ENCODE results near the gene SERAC1. TPM values are rescaled to one million over a fixed set of nuclear protein-coding genes. Genes with fewer than 3 reads are reported as not detected.

The SERAC1 gene
- polyA plus RNA-seq, 2 of the 4 experiments (the other 2 are of a cell fraction): 5.1 to 6.7 TPM

DNA sequence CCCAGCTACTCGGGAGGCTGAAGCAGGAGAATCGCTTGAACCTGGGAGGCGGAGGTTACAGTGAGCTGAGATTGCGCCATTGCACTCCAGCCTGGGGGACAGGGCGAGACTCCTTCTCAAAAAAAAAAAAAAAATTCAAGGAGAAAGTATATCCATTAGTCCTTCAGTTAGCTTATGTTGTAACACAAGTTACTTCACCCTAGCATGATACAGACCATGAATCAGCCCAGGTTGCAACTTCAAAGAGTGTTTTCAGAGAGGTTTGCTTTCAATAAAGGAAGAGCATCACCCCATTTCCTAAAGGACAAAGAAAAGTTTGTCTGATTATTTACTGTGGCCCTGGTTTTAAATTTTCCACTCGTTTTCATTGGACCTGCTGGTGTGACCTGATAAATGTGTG is 73.0 kb downstream of the SERAC1 start:
- no peaks in the 10 kb centered on the region for H3K4me1 ChIP-seq
- 92% methylated on average over 6 of the region's 6 CpGs for WGBS (ENCODE audit: missing lambda C conversion rate)
- no peaks in the 10 kb centered on the region for H3K9me3 ChIP-seq
- TF ChIP-seq MAZ (IDR thresholded peaks at IDR 0.05; ENCODE audit: borderline replicate concordance, low read depth, low read length) (no peak), HOXB5 (CRISPR knock-in tag; IDR thresholded peaks at IDR 0.05) (no peak), EHMT2 (IDR thresholded peaks at IDR 0.05; ENCODE audit: low read depth) (no peak), RNF2 (IDR thresholded peaks at IDR 0.05; ENCODE audit: borderline replicate concordance, low read depth) (no peak), NFE2L2 (conservative IDR thresholded peaks at IDR 0.05; ENCODE audit: low read length) (no peak), HOXA7 (CRISPR knock-in tag; IDR thresholded peaks at IDR 0.05) (no peak), TP53 (CRISPR knock-in tag; IDR thresholded peaks at IDR 0.05) (no peak), JUNB (IDR thresholded peaks at IDR 0.05) (no peak), RCOR1 (IDR thresholded peaks at IDR 0.05; ENCODE audit: low read depth, low read length) (no peak), CEBPB (IDR thresholded peaks at IDR 0.05) (no peak)
- TF ChIP-seq, protein P1, sequence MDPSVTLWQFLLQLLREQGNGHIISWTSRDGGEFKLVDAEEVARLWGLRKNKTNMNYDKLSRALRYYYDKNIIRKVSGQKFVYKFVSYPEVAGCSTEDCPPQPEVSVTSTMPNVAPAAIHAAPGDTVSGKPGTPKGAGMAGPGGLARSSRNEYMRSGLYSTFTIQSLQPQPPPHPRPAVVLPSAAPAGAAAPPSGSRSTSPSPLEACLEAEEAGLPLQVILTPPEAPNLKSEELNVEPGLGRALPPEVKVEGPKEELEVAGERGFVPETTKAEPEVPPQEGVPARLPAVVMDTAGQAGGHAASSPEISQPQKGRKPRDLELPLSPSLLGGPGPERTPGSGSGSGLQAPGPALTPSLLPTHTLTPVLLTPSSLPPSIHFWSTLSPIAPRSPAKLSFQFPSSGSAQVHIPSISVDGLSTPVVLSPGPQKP (IDR thresholded peaks at IDR 0.05; ENCODE audit: low read depth, low read length): no peak
- TF ChIP-seq, protein P2, sequence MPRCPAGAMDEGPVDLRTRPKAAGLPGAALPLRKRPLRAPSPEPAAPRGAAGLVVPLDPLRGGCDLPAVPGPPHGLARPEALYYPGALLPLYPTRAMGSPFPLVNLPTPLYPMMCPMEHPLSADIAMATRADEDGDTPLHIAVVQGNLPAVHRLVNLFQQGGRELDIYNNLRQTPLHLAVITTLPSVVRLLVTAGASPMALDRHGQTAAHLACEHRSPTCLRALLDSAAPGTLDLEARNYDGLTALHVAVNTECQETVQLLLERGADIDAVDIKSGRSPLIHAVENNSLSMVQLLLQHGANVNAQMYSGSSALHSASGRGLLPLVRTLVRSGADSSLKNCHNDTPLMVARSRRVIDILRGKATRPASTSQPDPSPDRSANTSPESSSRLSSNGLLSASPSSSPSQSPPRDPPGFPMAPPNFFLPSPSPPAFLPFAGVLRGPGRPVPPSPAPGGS (IDR thresholded peaks at IDR 0.05): no peak
- ChIA-PET CTCF (no interaction called here), POLR2A (no interaction called here)
- DNase-seq (ENCODE audit: low read depth in 1 of 2, low spot score in 1 of 2) (no peak), FAIRE-seq (no peak), ATAC-seq (no peak)
- H3K4me2 ChIP-seq: no peak overlapping the region
- H3K27ac ChIP-seq: no peak overlapping the region
- H3K4me3 ChIP-seq: no peak overlapping the region

DNA sequence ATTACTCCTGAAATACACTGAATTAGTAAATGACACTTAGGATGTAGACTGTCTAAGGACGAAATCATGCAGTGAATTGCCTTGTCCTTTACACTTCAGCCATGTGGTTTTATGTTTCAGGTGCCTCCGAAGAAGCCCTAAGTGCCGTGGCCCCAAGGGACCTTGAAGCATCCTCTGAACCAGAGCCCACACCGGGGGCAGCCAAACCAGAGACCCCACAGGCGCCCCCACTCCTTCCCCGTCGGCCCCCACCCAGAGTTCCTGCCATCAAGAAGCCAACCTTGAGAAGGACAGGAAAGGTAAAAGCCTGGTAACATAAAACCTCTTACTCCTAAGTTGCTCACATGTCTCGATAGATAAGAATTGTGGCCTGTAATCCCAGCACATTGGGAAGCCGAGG is 75.3 kb downstream of the SERAC1 start:
- 94% methylated on average over 7 of the region's 9 CpGs for WGBS (ENCODE audit: missing lambda C conversion rate)
- no peaks in the 10 kb centered on the region for H3K9me3 ChIP-seq
- FAIRE-seq (no peak), ATAC-seq (no peak), DNase-seq (ENCODE audit: low read depth in 1 of 2, low spot score in 1 of 2) (no peak)
- H3K27ac ChIP-seq: no peak overlapping the region
- H3K4me3 ChIP-seq: no peak overlapping the region
- no peaks in the 10 kb centered on the region for H3K4me1 ChIP-seq
- ChIA-PET POLR2A (no interaction called here), CTCF (interaction anchor here (1.1 kb wide), 1 partner anchor 220 kb away, joined by 3 read pairs; no protein-coding TSS in a partner anchor)
- no peak overlapping the region for H3K4me2 ChIP-seq
- TF ChIP-seq TFCP2L1 (CRISPR knock-in tag; IDR thresholded peaks at IDR 0.05) (no peak), HOXB13 (CRISPR knock-in tag; IDR thresholded peaks at IDR 0.05; ENCODE audit: low read depth) (no peak), NFE2L2 (conservative IDR thresholded peaks at IDR 0.05; ENCODE audit: low read length) (no peak), HOXA7 (CRISPR knock-in tag; IDR thresholded peaks at IDR 0.05) (no peak), EHMT2 (IDR thresholded peaks at IDR 0.05; ENCODE audit: low read depth) (no peak)
- TF ChIP-seq, protein P3, sequence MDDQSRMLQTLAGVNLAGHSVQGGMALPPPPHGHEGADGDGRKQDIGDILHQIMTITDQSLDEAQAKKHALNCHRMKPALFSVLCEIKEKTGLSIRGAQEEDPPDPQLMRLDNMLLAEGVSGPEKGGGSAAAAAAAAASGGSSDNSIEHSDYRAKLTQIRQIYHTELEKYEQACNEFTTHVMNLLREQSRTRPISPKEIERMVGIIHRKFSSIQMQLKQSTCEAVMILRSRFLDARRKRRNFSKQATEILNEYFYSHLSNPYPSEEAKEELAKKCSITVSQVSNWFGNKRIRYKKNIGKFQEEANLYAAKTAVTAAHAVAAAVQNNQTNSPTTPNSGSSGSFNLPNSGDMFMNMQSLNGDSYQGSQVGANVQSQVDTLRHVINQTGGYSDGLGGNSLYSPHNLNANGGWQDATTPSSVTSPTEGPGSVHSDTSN (IDR thresholded peaks at IDR 0.05): no peak

DNA sequence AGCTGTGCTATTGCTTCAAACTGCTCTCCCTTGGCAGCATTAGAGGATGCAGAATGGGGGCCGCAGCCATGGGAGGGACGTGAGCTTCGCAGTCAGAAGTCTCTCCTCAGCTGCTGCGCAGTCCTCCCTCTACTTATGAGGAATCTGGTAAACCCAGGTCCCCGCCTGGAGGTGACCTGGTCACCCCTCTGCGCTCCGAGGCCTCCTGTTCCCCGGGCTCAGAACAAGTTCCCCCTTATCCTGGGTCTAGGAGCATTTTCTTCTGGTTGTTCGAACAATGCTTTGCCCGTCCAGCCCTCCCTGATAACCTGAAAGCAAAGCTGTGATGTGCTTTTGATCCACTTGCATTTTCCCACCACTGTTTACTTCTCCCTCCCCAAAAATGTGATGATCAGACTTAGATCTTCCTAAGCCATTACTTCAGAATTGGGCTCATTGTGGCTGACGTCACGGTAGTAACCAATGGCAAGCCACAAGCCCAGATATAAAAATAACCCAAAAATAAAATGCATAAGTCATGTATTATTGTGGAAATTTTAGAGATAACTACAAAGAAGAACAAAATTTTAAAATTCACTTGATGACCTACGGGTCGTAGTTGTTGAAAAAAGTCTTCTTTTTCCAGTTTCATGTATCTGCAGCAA is 80.7 kb downstream of the SERAC1 start:
- CTCF ChIA-PET: interaction anchor here (1.1 to 3.0 kb wide), 2 partner anchors 15 to 39 kb away, joined by 3 to 16 read pairs; no protein-coding TSS in a partner anchor
- POLR2A ChIA-PET: no interaction called here
- TF ChIP-seq, protein P4, sequence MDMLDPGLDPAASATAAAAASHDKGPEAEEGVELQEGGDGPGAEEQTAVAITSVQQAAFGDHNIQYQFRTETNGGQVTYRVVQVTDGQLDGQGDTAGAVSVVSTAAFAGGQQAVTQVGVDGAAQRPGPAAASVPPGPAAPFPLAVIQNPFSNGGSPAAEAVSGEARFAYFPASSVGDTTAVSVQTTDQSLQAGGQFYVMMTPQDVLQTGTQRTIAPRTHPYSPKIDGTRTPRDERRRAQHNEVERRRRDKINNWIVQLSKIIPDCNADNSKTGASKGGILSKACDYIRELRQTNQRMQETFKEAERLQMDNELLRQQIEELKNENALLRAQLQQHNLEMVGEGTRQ (IDR thresholded peaks at IDR 0.05): no peak
- no peak for TF ChIP-seq TP53 (CRISPR knock-in tag; IDR thresholded peaks at IDR 0.05)
- TF ChIP-seq, protein P2 (IDR thresholded peaks at IDR 0.05): no peak
- TF ChIP-seq, protein P5, sequence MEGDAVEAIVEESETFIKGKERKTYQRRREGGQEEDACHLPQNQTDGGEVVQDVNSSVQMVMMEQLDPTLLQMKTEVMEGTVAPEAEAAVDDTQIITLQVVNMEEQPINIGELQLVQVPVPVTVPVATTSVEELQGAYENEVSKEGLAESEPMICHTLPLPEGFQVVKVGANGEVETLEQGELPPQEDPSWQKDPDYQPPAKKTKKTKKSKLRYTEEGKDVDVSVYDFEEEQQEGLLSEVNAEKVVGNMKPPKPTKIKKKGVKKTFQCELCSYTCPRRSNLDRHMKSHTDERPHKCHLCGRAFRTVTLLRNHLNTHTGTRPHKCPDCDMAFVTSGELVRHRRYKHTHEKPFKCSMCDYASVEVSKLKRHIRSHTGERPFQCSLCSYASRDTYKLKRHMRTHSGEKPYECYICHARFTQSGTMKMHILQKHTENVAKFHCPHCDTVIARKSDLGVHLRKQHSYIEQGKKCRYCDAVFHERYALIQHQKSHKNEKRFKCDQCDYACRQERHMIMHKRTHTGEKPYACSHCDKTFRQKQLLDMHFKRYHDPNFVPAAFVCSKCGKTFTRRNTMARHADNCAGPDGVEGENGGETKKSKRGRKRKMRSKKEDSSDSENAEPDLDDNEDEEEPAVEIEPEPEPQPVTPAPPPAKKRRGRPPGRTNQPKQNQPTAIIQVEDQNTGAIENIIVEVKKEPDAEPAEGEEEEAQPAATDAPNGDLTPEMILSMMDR (IDR thresholded peaks at IDR 0.05): no peak
- TF ChIP-seq ZFP36 (IDR thresholded peaks at IDR 0.05; ENCODE audit: borderline replicate concordance, partially characterized antibody): no peak
- TF ChIP-seq, protein P6, sequence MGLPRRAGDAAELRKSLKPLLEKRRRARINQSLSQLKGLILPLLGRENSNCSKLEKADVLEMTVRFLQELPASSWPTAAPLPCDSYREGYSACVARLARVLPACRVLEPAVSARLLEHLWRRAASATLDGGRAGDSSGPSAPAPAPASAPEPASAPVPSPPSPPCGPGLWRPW (IDR thresholded peaks at IDR 0.05): no peak
- TF ChIP-seq, protein P7, sequence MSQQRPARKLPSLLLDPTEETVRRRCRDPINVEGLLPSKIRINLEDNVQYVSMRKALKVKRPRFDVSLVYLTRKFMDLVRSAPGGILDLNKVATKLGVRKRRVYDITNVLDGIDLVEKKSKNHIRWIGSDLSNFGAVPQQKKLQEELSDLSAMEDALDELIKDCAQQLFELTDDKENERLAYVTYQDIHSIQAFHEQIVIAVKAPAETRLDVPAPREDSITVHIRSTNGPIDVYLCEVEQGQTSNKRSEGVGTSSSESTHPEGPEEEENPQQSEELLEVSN (IDR thresholded peaks at IDR 0.05; ENCODE audit: borderline replicate concordance, low read depth): no peak
- no peak for TF ChIP-seq ZNF302 (CRISPR knock-in tag; IDR thresholded peaks at IDR 0.05)
- no peak for TF ChIP-seq RAD21 (conservative IDR thresholded peaks at IDR 0.05 in 1 of 2, IDR thresholded peaks at IDR 0.05 in 1 of 2)
- no peak for TF ChIP-seq FOXS1 (CRISPR knock-in tag; IDR thresholded peaks at IDR 0.05)
- no peak for TF ChIP-seq KDM5A (IDR thresholded peaks at IDR 0.05)

More for the DNA sequence above, 80.7 kb downstream of the SERAC1 start:
- Histone ChIP-seq H3K27ac (no peak overlapping the region), H3K4me1 (no peaks in the 10 kb centered on the region), H3K4me3 (no peak overlapping the region), H3K9me3 (no peaks in the 10 kb centered on the region), H3K4me2 (no peak overlapping the region)
- FAIRE-seq: no peak
- 92% methylated on average over 14 of the region's 14 CpGs for WGBS (ENCODE audit: missing lambda C conversion rate)
- no peak for ATAC-seq
- DNase-seq (ENCODE audit: low read depth in 1 of 2, low spot score in 1 of 2): no peak

Measured in A549 (cell line).